ENCODE data around the gene ABCA9.

Gene ABCA9

GRCh38 chr17:69065113-69065512, 4.4 kb upstream of the ABCA9 start:
- DNase-seq (ENCODE audit: low spot score): no peak

GRCh38 chr17:69064476-69064875, 3.7 kb upstream of the ABCA9 start:
- DNase-seq (ENCODE audit: low spot score): no peak

GRCh38 chr17:69064001-69064400, 3.3 kb upstream of the ABCA9 start:
- DNase-seq (ENCODE audit: low spot score): no peak

- no peak for DNase-seq (ENCODE audit: low spot score)
These were observed 2.3 kb upstream of the ABCA9 start for GRCh38 chr17:69062860-69063581.

- no peak for DNase-seq (ENCODE audit: low spot score)
These were observed 1.2 kb upstream of the ABCA9 start for GRCh38 chr17:69061721-69062556.

- no peak for DNase-seq (ENCODE audit: low spot score)
These were observed 1.1 kb downstream of the ABCA9 start for GRCh38 chr17:69059458-69060175.

- DNase-seq (ENCODE audit: low spot score): no peak
These were observed 2.6 kb downstream of the ABCA9 start for GRCh38 chr17:69058165-69058564.

GRCh38 chr17:69057280-69057679, 3.4 kb downstream of the ABCA9 start:
- no peak for DNase-seq (ENCODE audit: low spot score)

- no peak for DNase-seq (ENCODE audit: low spot score)
These were observed 4.4 kb downstream of the ABCA9 start for GRCh38 chr17:69056179-69056823.

- no peak for DNase-seq (ENCODE audit: low spot score)
These were observed 5.4 kb downstream of the ABCA9 start for GRCh38 chr17:69055334-69055733.

- no peak for DNase-seq (ENCODE audit: low spot score)
These were observed 9.5 kb downstream of the ABCA9 start for GRCh38 chr17:69050999-69051775.

GRCh38 chr17:69048634-69049033, 12.1 kb downstream of the ABCA9 start:
- DNase-seq (ENCODE audit: low spot score): no peak

- DNase-seq (ENCODE audit: low spot score): no peak
These were observed 13.1 kb downstream of the ABCA9 start for GRCh38 chr17:69047368-69048263.

- DNase-seq (ENCODE audit: low spot score): no peak
These were observed 14.5 kb downstream of the ABCA9 start for GRCh38 chr17:69046121-69046807.

GRCh38 chr17:69045646-69046045, 15.1 kb downstream of the ABCA9 start:
- DNase-seq (ENCODE audit: low spot score): no peak

GRCh38 chr17:69044371-69044770, 16.4 kb downstream of the ABCA9 start:
- no peak for DNase-seq (ENCODE audit: low spot score)

GRCh38 chr17:69043098-69043734, 17.5 kb downstream of the ABCA9 start:
- no peak for DNase-seq (ENCODE audit: low spot score)

- no peak for DNase-seq (ENCODE audit: low spot score)
These were observed 18.4 kb downstream of the ABCA9 start for GRCh38 chr17:69042308-69042707.

- no peak for DNase-seq (ENCODE audit: low spot score)
These were observed 28.9 kb downstream of the ABCA9 start for GRCh38 chr17:69031839-69032238.

Data from activated CD4-positive, alpha-beta T cell treated with anti-CD3 and anti-CD28 coated beads, Interleukin-2, Interleukin-4, amounts not matched to agents 100 ng/mL and 50 ng/mL, durations not matched to agents 16 hours and 8 hours (primary cell).